Kidney (tissue), 14 donors: ENCODE data around the gene BPIFA2. TPM values are rescaled to one million over a fixed set of nuclear protein-coding genes. Genes with fewer than 3 reads are reported as not detected.

Experiments
- DNase-seq, 5 donors: peaks; one replicate each; pipeline ENCODE4 v3.0.0-alpha.2; 2013 to 2020
- FAIRE-seq: peaks from 2 replicates; lab custom pipeline; 2012; peaks lifted over from hg19 to GRCh38; lab: Jason Lieb, UNC
- H3K27ac ChIP-seq, 2 donors: one replicate each; pipeline ENCODE4 v1.7.0; 2013; ENCODE audit warnings: low read depth in 2 of 2, low read length in 2 of 2, inconsistent platforms in 1 of 2
- H3K27me3 ChIP-seq: one replicate; pipeline ENCODE4 v1.7.1; 2013; ENCODE audit warnings: low read length, inconsistent platforms; ENCODE audit not compliant: control insufficient read depth, insufficient read depth
- H3K36me3 ChIP-seq, 3 donors: one replicate each; pipeline versions ENCODE4 v1.7.0 to v1.7.1; 2013; ENCODE audit warnings: low read length in 3 of 3, control low read depth in 1 of 3, inconsistent platforms in 1 of 3; ENCODE audit not compliant: insufficient read depth in 3 of 3, control insufficient read depth in 2 of 3
- H3K4me1 ChIP-seq, 3 donors: one replicate each; pipeline versions ENCODE4 v1.7.0 to v1.7.1; 2013; ENCODE audit warnings: low read length in 3 of 3, inconsistent platforms in 1 of 3, low read depth in 1 of 3; ENCODE audit not compliant: control insufficient read depth in 2 of 3, insufficient read depth in 2 of 3
- H3K4me3 ChIP-seq, 3 donors: one replicate each; pipeline versions ENCODE4 v1.7.0 to v1.8.1; 2013; ENCODE audit warnings: low read length in 3 of 3, control low read depth in 1 of 3, inconsistent platforms in 1 of 3
- H3K9ac ChIP-seq, 3 donors: one replicate each; pipeline versions ENCODE4 v1.7.0 to v1.7.1; 2013; ENCODE audit warnings: low read length in 3 of 3, control low read depth in 1 of 3, inconsistent platforms in 1 of 3
- H3K9me3 ChIP-seq, 3 donors: one replicate each; pipeline versions ENCODE4 v1.7.0 to v1.7.1; 2013; ENCODE audit warnings: low read length in 3 of 3, control low read depth in 1 of 3, inconsistent platforms in 1 of 3; ENCODE audit not compliant: control insufficient read depth in 2 of 3, insufficient read depth in 1 of 3
- intact Hi-C: fragments of 100-400 bp; cut with DNase I; formaldehyde crosslinking; loops from one replicate; pipeline ENCODE4 v1.11.1; 2022
- polyA plus RNA-seq: library from polyadenylated mRNA; stranded (reverse); fragments of 350-450 nt; fragmentation: Illumina TruSeq; extraction: RNeasy Lipid Tissue Mini Kit (QIAGEN cat#74804); gene quantifications from one replicate; pipeline ENCODE4 v1.2.3, GENCODE V29; 2014; ENCODE audit warnings: low read depth, low replicate concordance; ENCODE audit not compliant: insufficient read depth
- total RNA-seq: library from RNA; stranded (reverse); fragmentation: NEBNext Ultra II Directional; extraction: Animal tissue kit (Norgen Biotek cat#: 25700); gene quantifications from one replicate; pipeline ENCODE4 v1.2.1, GENCODE V29; 2021
- TF ChIP-seq, protein P1 (sequence below): IDR thresholded peaks from 3 replicates; pipeline ENCODE4 v1.5.1; 2012; ENCODE audit warnings: mild to moderate bottlenecking, moderate library complexity, borderline replicate concordance; ENCODE audit not compliant: insufficient read depth; ENCODE audit errors: extremely low read depth
- donor health status: control.
- donor health status: control.
- donor health status: control.
- donor health status: control.
- donor health status: control.
- donor health status: DM: yes; HTN: yes; CAD: no.
- donor health status: Normal renal cell carcinoma (clear cell type).

BPIFA2 gene
- total and polyA plus RNA-seq, 2 donors from 2014 or later: 0.54 TPM; not detected in 1

DNA sequence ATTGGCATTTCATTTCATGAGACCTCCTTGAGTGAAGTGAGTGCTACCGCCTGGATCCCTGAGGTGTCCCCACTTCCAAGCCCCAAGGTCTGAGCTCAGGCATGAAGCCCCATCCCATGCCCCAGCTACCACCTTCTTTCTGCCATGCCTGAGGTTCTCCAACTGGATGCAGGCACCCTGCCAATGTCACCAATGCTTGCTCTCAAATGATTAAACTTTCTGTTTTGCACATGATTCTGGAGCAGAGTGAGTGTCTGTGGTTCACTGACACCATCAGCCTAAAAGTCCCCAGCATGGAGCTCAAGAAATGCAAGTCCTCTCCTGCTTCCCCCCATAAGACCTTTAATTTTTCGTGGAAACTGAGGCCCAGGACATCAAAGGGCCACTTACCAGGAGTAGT, 43.7 kb upstream of the BPIFA2 start:
- no peak for FAIRE-seq
- no peak for DNase-seq
- Histone ChIP-seq H3K27me3 (no peaks in the 10 kb centered on the region), H3K36me3 (no peaks in the 10 kb centered on the region), H3K4me1 (no peaks in the 10 kb centered on the region), H3K9me3 (no peaks in the 10 kb centered on the region), H3K9ac (no peak overlapping the region), H3K4me3 (no peak overlapping the region), H3K27ac (no peak overlapping the region)
- TF ChIP-seq, protein P1, sequence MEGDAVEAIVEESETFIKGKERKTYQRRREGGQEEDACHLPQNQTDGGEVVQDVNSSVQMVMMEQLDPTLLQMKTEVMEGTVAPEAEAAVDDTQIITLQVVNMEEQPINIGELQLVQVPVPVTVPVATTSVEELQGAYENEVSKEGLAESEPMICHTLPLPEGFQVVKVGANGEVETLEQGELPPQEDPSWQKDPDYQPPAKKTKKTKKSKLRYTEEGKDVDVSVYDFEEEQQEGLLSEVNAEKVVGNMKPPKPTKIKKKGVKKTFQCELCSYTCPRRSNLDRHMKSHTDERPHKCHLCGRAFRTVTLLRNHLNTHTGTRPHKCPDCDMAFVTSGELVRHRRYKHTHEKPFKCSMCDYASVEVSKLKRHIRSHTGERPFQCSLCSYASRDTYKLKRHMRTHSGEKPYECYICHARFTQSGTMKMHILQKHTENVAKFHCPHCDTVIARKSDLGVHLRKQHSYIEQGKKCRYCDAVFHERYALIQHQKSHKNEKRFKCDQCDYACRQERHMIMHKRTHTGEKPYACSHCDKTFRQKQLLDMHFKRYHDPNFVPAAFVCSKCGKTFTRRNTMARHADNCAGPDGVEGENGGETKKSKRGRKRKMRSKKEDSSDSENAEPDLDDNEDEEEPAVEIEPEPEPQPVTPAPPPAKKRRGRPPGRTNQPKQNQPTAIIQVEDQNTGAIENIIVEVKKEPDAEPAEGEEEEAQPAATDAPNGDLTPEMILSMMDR: no peak
- intact Hi-C loops: no loop called here

DNA sequence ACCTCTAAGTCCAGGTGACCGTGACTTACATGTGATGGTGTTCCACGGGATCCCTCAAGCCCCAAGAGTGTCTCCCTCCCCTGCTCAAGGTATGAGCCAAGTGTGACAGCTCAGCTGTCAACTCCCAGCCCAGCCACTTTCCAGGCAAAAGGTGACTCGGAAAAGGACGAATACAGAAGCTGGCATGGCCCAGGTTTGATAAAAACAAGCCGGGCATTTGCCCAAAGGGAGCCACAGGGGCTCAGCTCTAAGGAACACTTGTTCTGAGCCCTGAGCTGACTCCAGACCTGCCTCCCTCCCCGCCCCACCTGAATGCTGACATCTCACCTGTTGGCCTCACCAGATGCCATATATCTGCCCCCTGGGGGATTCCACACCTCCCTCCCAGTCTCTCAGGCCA, 43.0 kb upstream of the BPIFA2 start:
- FAIRE-seq: no peak
- DNase-seq: no peak
- H3K27ac ChIP-seq: no peak overlapping the region

DNA sequence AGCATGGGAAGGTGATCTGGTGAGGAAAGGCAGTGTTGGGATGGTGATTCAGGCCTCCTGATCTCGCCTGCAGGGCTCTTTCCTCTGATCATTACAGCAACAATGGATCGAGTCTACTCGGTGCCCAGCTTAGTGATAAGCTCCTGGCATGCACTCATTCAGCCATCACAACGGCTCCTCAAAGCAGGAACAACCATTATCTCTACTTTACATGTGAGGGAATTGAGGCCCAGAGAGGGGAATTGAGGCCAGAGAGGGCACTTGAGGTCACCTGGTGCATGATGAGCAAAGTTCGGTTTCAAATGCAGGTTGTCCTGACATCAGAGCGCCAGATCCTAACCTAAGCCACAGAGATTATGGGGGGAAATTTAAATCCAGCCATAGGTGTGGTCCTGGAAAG, 42.0 kb upstream of the BPIFA2 start:
- no peaks in the 10 kb centered on the region for H3K4me1 ChIP-seq
- no peak overlapping the region for H3K4me3 ChIP-seq
- H3K9ac ChIP-seq: no peak overlapping the region
- TF ChIP-seq, protein P1: no peak
- H3K9me3 ChIP-seq: no peaks in the 10 kb centered on the region
- no peak overlapping the region for H3K27ac ChIP-seq
- no peaks in the 10 kb centered on the region for H3K27me3 ChIP-seq
- DNase-seq (no peak), FAIRE-seq (no peak)
- no peaks in the 10 kb centered on the region for H3K36me3 ChIP-seq
- intact Hi-C loops: no loop called here

More for the DNA sequence above, 43.0 kb upstream of the BPIFA2 start:
- H3K9me3 ChIP-seq: no peaks in the 10 kb centered on the region
- intact Hi-C loops: no loop called here
- TF ChIP-seq, protein P1: no peak
- H3K4me3 ChIP-seq: no peak overlapping the region
- no peak overlapping the region for H3K9ac ChIP-seq
- H3K4me1 ChIP-seq: no peaks in the 10 kb centered on the region
- H3K27me3 ChIP-seq: no peaks in the 10 kb centered on the region
- no peaks in the 10 kb centered on the region for H3K36me3 ChIP-seq
